ENCODE results near the gene OR52H1. TPM values are rescaled to one million over a fixed set of nuclear protein-coding genes. Genes with fewer than 3 reads are reported as not detected.

Gene OR52H1
- total and polyA plus RNA-seq, 9 of the 15 experiments (the other 6 are each of a cell fraction or from before 2014, with no cell fraction given) = 0.15 TPM; not detected in 8

DNA sequence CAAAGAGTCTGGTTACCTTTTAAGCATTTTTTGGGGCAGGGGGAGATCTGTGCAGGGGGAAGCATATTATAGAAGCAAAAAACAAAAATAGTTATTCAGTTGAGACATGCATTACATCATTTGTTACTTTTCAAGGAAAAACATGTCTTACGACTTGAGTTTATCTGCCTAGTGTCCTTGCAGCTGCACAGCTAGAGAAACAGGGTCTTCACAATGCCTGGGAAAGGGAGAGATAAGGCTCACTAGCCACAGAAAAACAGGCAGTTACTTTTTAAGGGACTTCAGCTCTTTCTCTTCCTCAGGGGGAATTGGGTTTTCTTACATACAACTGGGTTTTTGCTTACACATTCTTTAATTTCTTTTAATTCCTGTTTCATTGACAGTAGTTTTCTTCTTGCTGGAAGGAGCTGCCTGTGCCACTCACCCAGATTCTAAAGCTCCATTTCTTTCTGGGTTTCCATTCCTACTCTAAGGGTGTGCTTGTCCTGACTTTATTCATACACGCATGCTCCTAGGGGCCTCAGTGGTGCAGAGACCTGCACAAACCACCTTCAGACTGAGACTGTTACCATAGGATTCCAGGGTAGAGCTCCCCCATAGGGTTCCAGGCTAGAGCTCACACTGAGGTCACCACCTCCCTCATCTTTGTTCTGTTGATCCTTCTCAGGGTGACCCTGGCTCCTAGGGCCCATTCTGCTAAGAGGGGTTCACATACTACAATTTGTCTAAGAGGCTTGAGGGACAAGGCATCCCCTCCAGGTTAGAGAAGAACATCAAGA, 17.1 kb downstream of the OR52H1 start (continued):
- TF ChIP-seq, protein P1, sequence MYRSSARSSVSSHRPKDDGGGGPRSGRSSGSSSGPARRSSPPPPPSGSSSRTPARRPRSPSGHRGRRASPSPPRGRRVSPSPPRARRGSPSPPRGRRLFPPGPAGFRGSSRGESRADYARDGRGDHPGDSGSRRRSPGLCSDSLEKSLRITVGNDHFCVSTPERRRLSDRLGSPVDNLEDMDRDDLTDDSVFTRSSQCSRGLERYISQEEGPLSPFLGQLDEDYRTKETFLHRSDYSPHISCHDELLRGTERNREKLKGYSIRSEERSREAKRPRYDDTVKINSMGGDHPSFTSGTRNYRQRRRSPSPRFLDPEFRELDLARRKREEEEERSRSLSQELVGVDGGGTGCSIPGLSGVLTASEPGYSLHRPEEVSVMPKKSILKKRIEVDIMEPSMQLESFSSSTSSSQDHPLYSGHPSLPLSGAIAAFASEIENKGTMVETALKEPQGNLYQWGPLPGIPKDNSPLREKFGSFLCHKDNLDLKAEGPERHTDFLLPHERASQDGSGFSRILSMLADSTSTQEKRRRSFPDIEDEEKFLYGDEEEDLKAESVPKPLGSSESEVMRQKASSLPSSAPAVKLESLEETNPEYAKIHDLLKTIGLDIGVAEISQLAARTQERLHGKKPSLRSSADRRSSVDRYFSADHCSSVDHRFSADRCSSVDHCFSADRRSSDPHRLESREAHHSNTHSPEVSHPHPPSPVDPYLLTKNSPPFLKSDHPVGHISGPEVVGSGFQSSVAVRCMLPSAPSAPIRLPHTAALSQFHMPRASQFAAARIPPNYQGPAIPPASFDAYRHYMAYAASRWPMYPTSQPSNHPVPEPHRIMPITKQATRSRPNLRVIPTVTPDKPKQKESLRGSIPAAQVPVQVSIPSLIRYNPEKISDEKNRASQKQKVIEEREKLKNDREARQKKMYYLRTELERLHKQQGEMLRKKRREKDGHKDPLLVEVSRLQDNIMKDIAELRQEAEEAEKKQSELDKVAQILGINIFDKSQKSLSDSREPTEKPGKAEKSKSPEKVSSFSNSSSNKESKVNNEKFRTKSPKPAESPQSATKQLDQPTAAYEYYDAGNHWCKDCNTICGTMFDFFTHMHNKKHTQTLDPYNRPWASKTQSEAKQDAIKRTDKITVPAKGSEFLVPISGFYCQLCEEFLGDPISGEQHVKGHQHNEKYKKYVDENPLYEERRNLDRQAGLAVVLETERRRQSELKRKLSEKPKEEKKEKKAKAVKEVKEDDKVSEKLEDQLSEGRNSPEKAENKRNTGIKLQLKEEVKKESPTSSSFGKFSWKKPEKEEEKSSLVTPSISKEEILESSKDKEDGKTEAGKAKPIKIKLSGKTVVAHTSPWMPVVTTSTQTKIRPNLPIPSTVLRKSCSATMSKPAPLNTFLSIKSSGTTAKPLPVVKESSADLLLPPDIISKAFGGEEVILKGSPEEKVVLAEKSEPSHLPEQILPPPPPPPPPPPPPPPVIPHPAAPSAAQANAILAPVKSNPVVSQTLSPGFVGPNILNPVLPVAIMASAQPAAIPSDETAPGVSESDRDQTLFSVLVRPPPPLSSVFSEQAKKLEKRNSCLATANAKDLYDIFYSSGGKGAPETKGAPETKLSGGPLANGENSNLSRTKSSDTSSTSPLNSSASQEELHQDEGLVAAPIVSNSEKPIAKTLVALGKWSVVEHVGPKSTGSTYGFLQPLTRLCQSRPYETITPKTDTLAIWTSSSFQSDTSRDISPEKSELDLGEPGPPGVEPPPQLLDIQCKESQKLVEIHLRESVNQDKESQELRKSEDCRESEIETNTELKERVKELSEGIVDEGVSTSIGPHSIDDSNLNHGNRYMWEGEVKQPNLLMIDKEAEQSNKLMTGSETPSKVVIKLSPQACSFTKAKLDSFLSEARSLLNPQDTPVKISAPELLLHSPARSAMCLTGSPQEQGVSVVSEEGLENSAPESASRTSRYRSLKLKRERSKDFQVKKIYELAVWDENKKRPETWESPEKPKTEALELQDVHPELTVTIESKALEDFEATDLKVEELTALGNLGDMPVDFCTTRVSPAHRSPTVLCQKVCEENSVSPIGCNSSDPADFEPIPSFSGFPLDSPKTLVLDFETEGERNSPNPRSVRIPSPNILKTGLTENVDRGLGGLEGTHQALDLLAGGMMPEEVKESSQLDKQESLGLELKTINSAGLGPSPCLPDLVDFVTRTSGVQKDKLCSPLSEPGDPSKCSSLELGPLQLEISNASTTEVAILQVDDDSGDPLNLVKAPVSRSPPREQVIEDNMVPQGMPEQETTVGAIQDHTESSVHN (IDR thresholded peaks at IDR 0.05; ENCODE audit: borderline replicate concordance in 1 of 2, low read depth in 1 of 2) = no peak
- TF ChIP-seq HDAC1 (IDR thresholded peaks at IDR 0.05) (peak; percentile 5 to 23; a peak in 1 of 4 replicates), SMARCA4 (IDR thresholded peaks at IDR 0.05) (peak; percentile 72), NCOR1 (IDR thresholded peaks at IDR 0.05) (peak; percentile 69), GATA2 (CRISPR knock-in tag; IDR thresholded peaks at IDR 0.05) (peak; percentile 84)
- TF ChIP-seq, protein P2, sequence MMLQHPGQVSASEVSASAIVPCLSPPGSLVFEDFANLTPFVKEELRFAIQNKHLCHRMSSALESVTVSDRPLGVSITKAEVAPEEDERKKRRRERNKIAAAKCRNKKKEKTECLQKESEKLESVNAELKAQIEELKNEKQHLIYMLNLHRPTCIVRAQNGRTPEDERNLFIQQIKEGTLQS (IDR thresholded peaks at IDR 0.05) = peak; percentile 66; the same call in 1 of the 2 replicates
- TF ChIP-seq, protein P2 (CRISPR knock-in tag; conservative IDR thresholded peaks at IDR 0.05) = no peak
- TF ChIP-seq, protein P3, sequence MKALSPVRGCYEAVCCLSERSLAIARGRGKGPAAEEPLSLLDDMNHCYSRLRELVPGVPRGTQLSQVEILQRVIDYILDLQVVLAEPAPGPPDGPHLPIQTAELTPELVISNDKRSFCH (CRISPR knock-in tag; IDR thresholded peaks at IDR 0.05) = no peak
- TF ChIP-seq, protein P3 (tag; IDR thresholded peaks at IDR 0.05) = 0 out of 2 replicates have a peak, but pooled peaks have one; percentile 49
- TF ChIP-seq, protein P4, sequence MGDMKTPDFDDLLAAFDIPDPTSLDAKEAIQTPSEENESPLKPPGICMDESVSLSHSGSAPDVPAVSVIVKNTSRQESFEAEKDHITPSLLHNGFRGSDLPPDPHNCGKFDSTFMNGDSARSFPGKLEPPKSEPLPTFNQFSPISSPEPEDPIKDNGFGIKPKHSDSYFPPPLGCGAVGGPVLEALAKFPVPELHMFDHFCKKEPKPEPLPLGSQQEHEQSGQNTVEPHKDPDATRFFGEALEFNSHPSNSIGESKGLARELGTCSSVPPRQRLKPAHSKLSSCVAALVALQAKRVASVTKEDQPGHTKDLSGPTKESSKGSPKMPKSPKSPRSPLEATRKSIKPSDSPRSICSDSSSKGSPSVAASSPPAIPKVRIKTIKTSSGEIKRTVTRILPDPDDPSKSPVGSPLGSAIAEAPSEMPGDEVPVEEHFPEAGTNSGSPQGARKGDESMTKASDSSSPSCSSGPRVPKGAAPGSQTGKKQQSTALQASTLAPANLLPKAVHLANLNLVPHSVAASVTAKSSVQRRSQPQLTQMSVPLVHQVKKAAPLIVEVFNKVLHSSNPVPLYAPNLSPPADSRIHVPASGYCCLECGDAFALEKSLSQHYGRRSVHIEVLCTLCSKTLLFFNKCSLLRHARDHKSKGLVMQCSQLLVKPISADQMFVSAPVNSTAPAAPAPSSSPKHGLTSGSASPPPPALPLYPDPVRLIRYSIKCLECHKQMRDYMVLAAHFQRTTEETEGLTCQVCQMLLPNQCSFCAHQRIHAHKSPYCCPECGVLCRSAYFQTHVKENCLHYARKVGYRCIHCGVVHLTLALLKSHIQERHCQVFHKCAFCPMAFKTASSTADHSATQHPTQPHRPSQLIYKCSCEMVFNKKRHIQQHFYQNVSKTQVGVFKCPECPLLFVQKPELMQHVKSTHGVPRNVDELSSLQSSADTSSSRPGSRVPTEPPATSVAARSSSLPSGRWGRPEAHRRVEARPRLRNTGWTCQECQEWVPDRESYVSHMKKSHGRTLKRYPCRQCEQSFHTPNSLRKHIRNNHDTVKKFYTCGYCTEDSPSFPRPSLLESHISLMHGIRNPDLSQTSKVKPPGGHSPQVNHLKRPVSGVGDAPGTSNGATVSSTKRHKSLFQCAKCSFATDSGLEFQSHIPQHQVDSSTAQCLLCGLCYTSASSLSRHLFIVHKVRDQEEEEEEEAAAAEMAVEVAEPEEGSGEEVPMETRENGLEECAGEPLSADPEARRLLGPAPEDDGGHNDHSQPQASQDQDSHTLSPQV (IDR thresholded peaks at IDR 0.05) = peak; percentile 32; the same call in 1 of the 2 replicates
